Endothelial cell of umbilical vein (primary cell): ENCODE measurements around the gene CYP4F8. TPM values are rescaled to one million over a fixed set of nuclear protein-coding genes. Genes with fewer than 3 reads are reported as not detected.

Experiments used
- BruUV-seq: library from RNA; stranded (reverse); fragments of 400-500 nt; replicated peaks from 2 replicates; lab custom pipeline; 2021; lab: Mats Ljungman, UMichigan
- CTCF ChIA-PET: fragments of 300-600, 350-600 bp; sonication (Branson Sonifier 250); formaldehyde crosslinking; loops from one replicate; lab custom pipeline; 2021; ENCODE audit warnings: antibody characterized with exemption, inconsistent platforms; lab: Charles Lee
- POLR2A ChIA-PET: fragments of 300-600, 350-600 bp; sonication (Branson Sonifier 250); formaldehyde crosslinking; loops from one replicate; lab custom pipeline; 2021; ENCODE audit warnings: antibody characterized with exemption, inconsistent platforms; lab: Charles Lee
- DNase-seq: peaks from one replicate; pipeline ENCODE4 v3.0.0-alpha.2; 2011; ENCODE audit warnings: low read depth, low spot score
- FAIRE-seq: peaks from 2 replicates; lab custom pipeline; 2011; peaks lifted over from hg19 to GRCh38; lab: Jason Lieb, UNC
- H2AFZ ChIP-seq: 2 replicates; pipeline ENCODE4 v1.6.0; 2012; ENCODE audit warnings: low read depth, low read length, control low read depth, inconsistent platforms
- H3K27ac ChIP-seq: 2 replicates; pipeline ENCODE4 v1.5.1; 2011; ENCODE audit warnings: low read depth, mild to moderate bottlenecking, control low read depth, low read length, moderate library complexity; ENCODE audit not compliant: insufficient read depth
- H3K27me3 ChIP-seq, 2 experiments: 2 replicates each; pipeline versions ENCODE4 v1.6.0 to v1.6.1; 2011; ENCODE audit warnings: low read length in 2 of 2, mixed read lengths in 1 of 2; ENCODE audit not compliant: control insufficient read depth in 2 of 2, insufficient read depth in 2 of 2
- H3K36me3 ChIP-seq, 2 experiments: 2 replicates in 1 of 2; 3 replicates in 1 of 2; pipeline ENCODE4 v1.5.1; 2011; ENCODE audit warnings: low read length in 2 of 2, mild to moderate bottlenecking in 1 of 2, moderate library complexity in 1 of 2; ENCODE audit not compliant: control insufficient read depth in 2 of 2, insufficient read depth in 2 of 2; ENCODE audit errors: extremely low read depth in 1 of 2
- H3K4me1 ChIP-seq: 3 replicates; pipeline ENCODE4 v1.5.1; 2011; ENCODE audit warnings: mild to moderate bottlenecking, low read length; ENCODE audit not compliant: control insufficient read depth, insufficient read depth; ENCODE audit errors: extremely low read depth
- H3K4me2 ChIP-seq: 2 replicates; pipeline ENCODE4 v1.6.1; 2011; ENCODE audit warnings: low read length, control low read depth, mixed read lengths; ENCODE audit not compliant: insufficient read depth
- H3K4me3 ChIP-seq, 3 experiments: fragments of 200-600 bp in 1 of 3; sonication (generic), shearing (Covaris generic) in 1 of 3; replicated peaks in 1 of 3; 2 replicates each; pipeline ENCODE4 v1.5.1; 2011 to 2016; ENCODE audit warnings: control low read depth in 3 of 3, low read length in 3 of 3, mild to moderate bottlenecking in 2 of 3, inconsistent platforms in 1 of 3, low read depth in 1 of 3, moderate library complexity in 1 of 3; ENCODE audit not compliant: insufficient read depth in 1 of 3
- H3K79me2 ChIP-seq: 2 replicates; pipeline ENCODE4 v1.6.0; 2012; ENCODE audit warnings: low read length, inconsistent platforms; ENCODE audit not compliant: control insufficient read depth, insufficient read depth
- H3K9ac ChIP-seq: replicated peaks from 2 replicates; pipeline ENCODE3; 2011; ENCODE audit warnings: low read length, control low read depth; ENCODE audit not compliant: insufficient read depth; ENCODE audit errors: extremely low read depth
- H3K9me1 ChIP-seq: replicated peaks from 3 replicates; pipeline ENCODE4 v1.6.0; 2011; ENCODE audit warnings: mild to moderate bottlenecking, low read length; ENCODE audit not compliant: control insufficient read depth, insufficient read depth; ENCODE audit errors: extremely low read depth
- H3K9me3 ChIP-seq: replicated peaks from 2 replicates; pipeline ENCODE4 v1.5.1; 2012; ENCODE audit warnings: low read length, inconsistent platforms; ENCODE audit not compliant: control insufficient read depth, insufficient read depth
- H4K20me1 ChIP-seq: replicated peaks from 2 replicates; pipeline ENCODE3; 2011; ENCODE audit warnings: mild to moderate bottlenecking, low read length; ENCODE audit not compliant: control insufficient read depth, insufficient read depth; ENCODE audit errors: extremely low read depth
- EZH2 ChIP-seq: IDR thresholded peaks from 2 replicates; pipeline ENCODE4 v1.6.1; 2012; ENCODE audit warnings: borderline replicate concordance, low read depth, mild to moderate bottlenecking, moderate library complexity, low read length, inconsistent platforms; ENCODE audit not compliant: severe bottlenecking
- FOS ChIP-seq: IDR thresholded peaks from 2 replicates; pipeline ENCODE4 v1.6.1; 2011; ENCODE audit warnings: mild to moderate bottlenecking, low read length, moderate library complexity, borderline replicate concordance; ENCODE audit not compliant: insufficient read depth
- GATA2 ChIP-seq: IDR thresholded peaks from 2 replicates; pipeline ENCODE4 v1.7.0; 2011; ENCODE audit warnings: low read depth, mild to moderate bottlenecking, moderate library complexity, mixed read lengths, low read length; ENCODE audit not compliant: insufficient read length, insufficient read depth
- MYC ChIP-seq: IDR thresholded peaks from one replicate; pipeline ENCODE4 v1.6.1; 2011; ENCODE audit warnings: mild to moderate bottlenecking, low read depth, low read length
- POLR2A ChIP-seq: IDR thresholded peaks from 2 replicates; pipeline ENCODE4 v1.6.1; 2012; ENCODE audit warnings: low read depth, mild to moderate bottlenecking, control low read depth, low read length
- POLR2AphosphoS5 ChIP-seq: IDR thresholded peaks from 2 replicates; pipeline ENCODE4 v1.6.1; 2012; ENCODE audit warnings: low read depth, mild to moderate bottlenecking, control low read depth, low read length, moderate library complexity; ENCODE audit not compliant: insufficient read depth
- dilution Hi-C: fragments of 300-500 bp; cut with MboI; formaldehyde crosslinking; loops from one replicate; pipeline ENCODE4 v1.15.0; 2019; ENCODE audit warnings: low sequenced_read_pairs; ENCODE audit not compliant: extremely low pct_ligation_motif_present
- intact Hi-C: fragments of 100-400 bp; cut with micrococcal nuclease; formaldehyde crosslinking; loops from one replicate; pipeline ENCODE4 v1.10.0; 2022
- polyA plus RNA-seq, 4 experiments: library from polyadenylated mRNA; depleted of rRNA in 3 of 4; stranded (reverse) in 3 of 4; unstranded in 1 of 4; fragments of >200 nt; gene quantifications; 2 replicates each; pipeline versions ENCODE4 v1.2.1 to v1.2.3, GENCODE V29; 2011 to 2012; ENCODE audit warnings: missing spikeins in 1 of 4
- total RNA-seq: library from RNA; stranded (reverse); gene quantifications from 2 replicates; pipeline ENCODE4 v1.2.3, GENCODE V29; 2021
- TF ChIP-seq, protein P1 (sequence below), 2 donors: IDR thresholded peaks; 1 replicate in 1 of 2; 2 replicates in 1 of 2; pipeline ENCODE4 v1.5.1; 2011; ENCODE audit warnings: low read length in 2 of 2, mild to moderate bottlenecking in 2 of 2, moderate library complexity in 2 of 2, control low read depth in 1 of 2, inconsistent platforms in 1 of 2, low read depth in 1 of 2; ENCODE audit not compliant: insufficient read depth in 1 of 2; ENCODE audit errors: extremely low read depth in 1 of 2

The CYP4F8 gene
- total and polyA plus RNA-seq, 2 donors (not counting 3 experiments of a cell fraction or from before 2014, with no cell fraction given) = not detected

DNA sequence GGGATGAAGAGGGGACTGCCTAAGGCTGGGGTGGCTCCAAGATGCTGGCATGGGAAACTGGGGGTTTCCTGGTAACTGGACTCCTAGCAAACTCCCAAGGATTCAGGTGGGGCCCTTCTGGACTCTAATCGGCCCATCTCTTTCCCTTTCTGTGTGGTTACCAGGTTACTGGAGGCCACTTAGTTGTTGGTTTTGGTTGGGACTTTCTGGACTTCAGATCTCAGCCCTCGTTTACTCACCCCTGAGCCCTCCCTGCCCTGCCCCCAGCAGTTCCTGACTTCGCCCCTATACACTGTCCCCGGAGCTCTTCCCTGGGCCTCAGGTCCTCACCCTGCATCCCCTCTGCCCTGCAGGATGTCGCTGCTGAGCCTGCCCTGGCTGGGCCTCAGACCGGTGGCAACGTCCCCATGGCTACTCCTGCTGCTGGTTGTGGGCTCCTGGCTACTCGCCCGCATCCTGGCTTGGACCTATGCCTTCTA, 58.2 kb downstream of the CYP4F8 start:
- no peaks in the 10 kb centered on the region for H3K4me1 ChIP-seq
- H3K79me2 ChIP-seq = no peaks in the 10 kb centered on the region
- H3K4me3 ChIP-seq = no peak overlapping the region
- ChIA-PET CTCF (no interaction called here), POLR2A (no interaction called here)
- intact Hi-C loops (no loop called here), dilution Hi-C loops (no loop called here)
- BruUV-seq = no TSS peak
- H3K9me1 ChIP-seq = no peaks in the 10 kb centered on the region
- no peaks in the 10 kb centered on the region for H3K27me3 ChIP-seq
- no peak overlapping the region for H2AFZ ChIP-seq
- no peak overlapping the region for H3K4me2 ChIP-seq
- H3K9ac ChIP-seq = no peak overlapping the region
- no peaks in the 10 kb centered on the region for H3K36me3 ChIP-seq
- FAIRE-seq (no peak), DNase-seq (no peak)
- no peaks in the 10 kb centered on the region for H4K20me1 ChIP-seq
- TF ChIP-seq, protein P1, sequence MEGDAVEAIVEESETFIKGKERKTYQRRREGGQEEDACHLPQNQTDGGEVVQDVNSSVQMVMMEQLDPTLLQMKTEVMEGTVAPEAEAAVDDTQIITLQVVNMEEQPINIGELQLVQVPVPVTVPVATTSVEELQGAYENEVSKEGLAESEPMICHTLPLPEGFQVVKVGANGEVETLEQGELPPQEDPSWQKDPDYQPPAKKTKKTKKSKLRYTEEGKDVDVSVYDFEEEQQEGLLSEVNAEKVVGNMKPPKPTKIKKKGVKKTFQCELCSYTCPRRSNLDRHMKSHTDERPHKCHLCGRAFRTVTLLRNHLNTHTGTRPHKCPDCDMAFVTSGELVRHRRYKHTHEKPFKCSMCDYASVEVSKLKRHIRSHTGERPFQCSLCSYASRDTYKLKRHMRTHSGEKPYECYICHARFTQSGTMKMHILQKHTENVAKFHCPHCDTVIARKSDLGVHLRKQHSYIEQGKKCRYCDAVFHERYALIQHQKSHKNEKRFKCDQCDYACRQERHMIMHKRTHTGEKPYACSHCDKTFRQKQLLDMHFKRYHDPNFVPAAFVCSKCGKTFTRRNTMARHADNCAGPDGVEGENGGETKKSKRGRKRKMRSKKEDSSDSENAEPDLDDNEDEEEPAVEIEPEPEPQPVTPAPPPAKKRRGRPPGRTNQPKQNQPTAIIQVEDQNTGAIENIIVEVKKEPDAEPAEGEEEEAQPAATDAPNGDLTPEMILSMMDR (IDR thresholded peaks at IDR 0.05; ENCODE audit: extremely low read depth in 1 of 2, insufficient read depth in 1 of 2, low read depth in 1 of 2, low read length in 2 of 2) = no peak
- no peak for TF ChIP-seq GATA2
- TF ChIP-seq EZH2 = no peak
- H3K27ac ChIP-seq = no peak overlapping the region
- no peaks in the 10 kb centered on the region for H3K9me3 ChIP-seq

DNA sequence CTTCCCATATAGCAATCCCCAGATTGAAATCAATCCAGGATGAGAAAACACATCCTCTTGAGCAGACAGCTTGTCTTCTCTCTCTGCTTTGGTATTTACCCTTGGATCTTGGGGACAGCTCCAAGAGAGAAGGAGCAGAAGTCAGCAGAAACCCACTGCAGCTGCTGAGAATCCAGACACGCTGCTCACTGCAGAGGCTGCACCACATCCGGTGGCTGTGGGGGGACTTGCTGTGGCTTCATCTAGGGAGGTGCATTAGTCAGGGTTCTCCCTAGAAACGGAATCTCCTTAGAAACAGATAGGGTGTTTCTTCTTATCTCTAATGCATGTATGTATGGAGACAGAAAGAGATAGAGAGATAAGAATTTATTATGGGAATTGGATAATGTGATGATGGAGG, 60.5 kb downstream of the CYP4F8 start:
- Histone ChIP-seq H3K4me3 (no peak overlapping the region), H3K9me3 (no peaks in the 10 kb centered on the region), H4K20me1 (no peaks in the 10 kb centered on the region), H3K27ac (no peak overlapping the region), H3K4me1 (no peaks in the 10 kb centered on the region), H3K4me2 (no peak overlapping the region), H3K36me3 (no peaks in the 10 kb centered on the region), H3K9ac (no peak overlapping the region), H3K9me1 (no peaks in the 10 kb centered on the region), H3K79me2 (no peaks in the 10 kb centered on the region), H3K27me3 (no peaks in the 10 kb centered on the region), H2AFZ (no peak overlapping the region)
- ChIA-PET CTCF (no interaction called here), POLR2A (no interaction called here)
- TF ChIP-seq POLR2AphosphoS5 (no peak), GATA2 (no peak), FOS (no peak), EZH2 (no peak), MYC (no peak), POLR2A (no peak)
- dilution Hi-C loops (no loop called here), intact Hi-C loops (no loop called here)
- BruUV-seq = no TSS peak
- DNase-seq (no peak), FAIRE-seq (no peak)
